HG03442 (cell line): ENCODE measurements around the gene PLPP4.

Experiments
- ATAC-seq: cut with Tn5 transposase; IDR thresholded peaks from one replicate; pipeline ENCODE4 v1.9.1; 2021; ENCODE audit warnings: mild to moderate bottlenecking, moderate library complexity; ENCODE audit not compliant: unreplicated experiment

Gene PLPP4

GRCh38 chr10:120606051-120606764 is 149.2 kb downstream of the PLPP4 start:
- ATAC-seq, result peak; percentile 74

- peak; percentile 13 for ATAC-seq
These were observed 150.1 kb downstream of the PLPP4 start for GRCh38 chr10:120607016-120607709.

- peak; percentile 29 for ATAC-seq
These were observed 151.0 kb downstream of the PLPP4 start for GRCh38 chr10:120607710-120608703.

GRCh38 chr10:120609006-120609405 is 152.0 kb downstream of the PLPP4 start:
- no peak for ATAC-seq

DNA sequence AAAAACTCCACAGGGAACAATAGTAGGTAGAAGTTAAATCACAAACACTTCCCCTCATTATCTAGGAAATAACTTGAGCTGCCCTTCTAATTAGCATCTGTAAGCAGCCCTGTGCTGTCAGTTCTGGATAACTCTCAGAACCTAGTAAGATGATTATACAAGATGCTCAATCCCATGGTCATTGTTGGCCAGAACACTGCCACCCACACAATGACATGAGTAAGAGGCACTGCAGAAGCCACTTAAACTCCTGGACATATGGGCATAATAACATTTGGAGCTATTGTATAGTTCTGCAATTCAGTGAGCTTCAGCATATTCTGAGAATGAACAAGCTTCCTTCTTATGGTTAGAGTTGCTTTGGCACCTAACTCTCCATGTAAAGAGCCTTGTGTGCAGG is 153.8 kb downstream of the PLPP4 start:
- no peak for ATAC-seq

GRCh38 chr10:120612756-120613155 is 155.7 kb downstream of the PLPP4 start:
- ATAC-seq, result no peak

GRCh38 chr10:120613180-120613579 is 156.2 kb downstream of the PLPP4 start:
- no peak for ATAC-seq

DNA sequence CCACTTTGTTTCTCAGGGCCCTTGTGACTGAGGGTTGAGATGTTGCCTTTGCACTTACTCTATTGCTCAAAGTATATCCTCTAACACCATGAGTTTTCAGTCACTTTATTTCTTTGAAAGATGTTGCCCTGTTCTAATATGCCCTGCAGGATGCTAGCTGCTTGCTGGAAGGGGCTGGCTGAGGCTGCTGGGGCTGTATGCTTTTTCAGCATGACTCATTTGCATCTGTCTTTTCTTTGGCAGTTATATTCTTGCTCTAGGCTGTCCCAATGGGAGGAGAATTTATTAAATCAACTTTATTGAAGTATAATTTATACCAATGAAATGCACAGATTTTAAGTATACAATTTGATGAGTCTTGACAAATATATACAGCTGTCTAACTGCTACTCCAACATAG is 157.7 kb downstream of the PLPP4 start:
- ATAC-seq, result no peak

DNA sequence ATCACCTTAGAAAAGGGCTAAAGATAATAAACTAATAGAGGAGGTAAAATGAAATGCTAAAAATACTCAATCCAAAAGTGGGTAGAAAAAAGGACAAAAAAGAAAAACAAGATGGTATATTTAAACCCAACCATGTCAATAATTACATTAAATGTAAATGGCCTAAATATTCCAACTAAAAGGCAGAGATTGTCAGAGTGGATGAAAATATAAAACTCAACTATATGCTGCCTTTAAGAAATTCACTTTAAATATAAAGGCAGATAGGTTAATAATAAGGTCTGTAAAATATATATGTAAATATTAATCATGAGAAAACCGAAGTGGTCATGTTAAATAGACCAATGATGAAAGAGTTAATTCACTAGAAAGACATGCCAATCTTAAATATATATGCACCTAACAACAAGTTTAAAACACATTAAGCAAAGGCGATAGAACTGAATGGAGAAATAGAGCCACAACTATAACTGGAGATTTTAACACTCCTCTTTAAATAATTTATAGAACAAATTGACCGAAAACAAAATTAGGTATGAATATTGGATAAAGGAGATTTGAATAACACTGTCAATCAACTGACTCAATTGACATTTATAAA is 159.4 kb downstream of the PLPP4 start:
- ATAC-seq, result no peak

DNA sequence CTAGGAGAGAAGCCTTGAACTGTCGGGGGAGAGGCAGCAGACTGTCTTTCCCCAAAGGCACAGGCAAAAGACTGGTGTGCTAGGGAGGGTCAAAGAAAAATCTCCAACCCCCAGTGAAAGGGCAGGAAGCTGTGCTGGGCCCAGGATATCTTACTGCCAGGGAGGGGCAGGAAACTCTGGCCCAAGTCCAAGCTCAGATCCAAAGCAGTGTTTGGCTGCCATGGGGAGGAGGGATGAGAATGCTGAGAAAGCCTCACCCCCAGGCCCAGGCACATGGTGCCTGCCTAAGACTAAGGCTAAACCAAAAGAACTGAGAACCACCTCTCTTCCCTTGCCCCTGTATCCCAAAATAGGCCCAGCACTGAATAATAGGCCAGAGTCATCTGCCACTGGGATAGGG is 171.2 kb downstream of the PLPP4 start:
- ATAC-seq, result no peak

DNA sequence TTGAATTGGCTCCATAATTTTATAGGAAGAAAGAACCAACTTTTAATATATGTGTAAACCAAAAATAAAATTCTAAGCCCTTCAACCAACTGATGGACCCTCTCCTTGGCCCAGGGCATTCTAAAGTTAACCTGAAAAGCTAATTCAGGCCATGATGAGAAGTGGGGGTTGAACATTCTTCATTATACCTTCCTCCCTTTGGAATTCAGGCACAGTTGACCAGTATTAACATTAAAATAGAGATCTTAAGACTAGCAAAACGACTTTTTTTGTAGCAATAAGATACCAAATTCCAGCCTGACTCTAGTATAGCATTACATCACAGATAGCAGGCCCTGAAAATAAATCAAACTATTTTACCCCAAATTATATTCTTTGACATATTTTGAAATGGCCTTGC is 173.2 kb downstream of the PLPP4 start:
- ATAC-seq, result no peak

DNA sequence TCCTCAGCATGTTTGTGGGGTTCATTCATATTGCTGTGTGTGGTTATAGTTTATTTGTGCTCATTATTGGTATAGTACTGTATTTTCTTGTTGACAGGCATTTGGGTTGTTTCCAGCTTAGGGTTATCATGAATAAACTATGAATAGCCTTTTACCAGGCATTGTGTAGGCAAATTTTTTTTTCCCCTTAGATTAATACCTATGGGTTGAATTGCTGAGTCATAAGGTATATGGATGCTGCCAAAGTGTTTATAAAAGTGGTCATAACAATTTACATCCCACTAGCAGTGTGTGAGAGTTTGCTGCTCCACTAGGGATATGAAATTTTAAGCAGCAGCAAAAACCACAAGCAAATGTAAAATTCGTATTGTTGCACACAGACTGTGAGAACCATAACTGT is 175.0 kb downstream of the PLPP4 start:
- ATAC-seq, result no peak

DNA sequence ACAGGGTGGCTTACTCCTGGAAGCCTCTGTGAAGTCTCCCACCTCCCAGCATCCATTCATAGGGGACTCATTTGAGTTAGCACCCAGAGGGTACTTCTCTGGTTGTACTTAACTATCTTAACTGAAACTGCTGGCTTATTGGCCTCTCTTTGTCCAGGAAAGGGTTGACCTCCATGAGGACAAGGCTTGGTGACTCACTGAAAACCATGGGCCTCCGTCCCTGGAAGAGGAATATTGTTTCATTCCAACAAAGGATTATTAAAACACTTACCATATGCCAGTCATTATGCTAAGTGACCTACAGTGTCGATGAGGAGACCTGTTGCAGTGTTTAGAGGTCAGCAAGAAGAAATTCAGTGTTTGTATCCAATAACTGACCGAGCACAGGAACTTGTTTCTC is 175.9 kb downstream of the PLPP4 start:
- ATAC-seq, result no peak

DNA sequence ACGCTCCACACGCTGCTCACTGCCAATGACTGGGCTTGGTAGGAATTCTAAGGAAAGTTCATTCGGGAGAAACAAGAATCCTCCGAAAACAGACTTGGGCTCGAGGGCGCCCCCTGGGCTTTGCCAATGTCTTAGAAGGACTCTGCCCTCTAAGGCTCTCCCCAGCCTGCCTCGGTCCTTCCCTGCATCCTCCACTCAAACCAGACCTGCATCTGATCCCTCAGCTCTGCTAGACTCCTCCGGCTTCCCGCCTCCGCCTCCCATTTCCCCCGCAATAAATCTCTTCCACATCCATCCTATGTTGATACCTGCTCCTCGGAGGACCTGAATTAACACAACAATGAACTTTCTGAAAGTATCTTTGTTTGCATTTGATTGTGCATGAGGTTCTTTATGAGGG is 177.6 kb downstream of the PLPP4 start:
- no peak for ATAC-seq
